HepG2 (cell line): ENCODE measurements around the gene PVRIG. TPM values are rescaled to one million over a fixed set of nuclear protein-coding genes. Genes with fewer than 3 reads are reported as not detected.
A peak's percentile ranks its signal among the peaks of the same experiment; 100 is the strongest.

ENCODE experiments used
- AGO2 ChIP-seq: fragments of 200-400 bp; formaldehyde crosslinking; optimal IDR thresholded peaks from 2 replicates; pipeline ENCODE3; 2017; ENCODE audit warnings: mild to moderate bottlenecking, low read depth, low read length, moderate library complexity
- BORCS8-MEF2B ChIP-seq: sonication (generic); formaldehyde crosslinking; IDR thresholded peaks from 2 replicates; pipeline ENCODE4 v1.8.0; 2022; ENCODE audit warnings: mild to moderate bottlenecking, missing genetic modification reagents
- DNMT3B ChIP-seq: conservative IDR thresholded peaks from 2 replicates; pipeline ENCODE4 v1.6.1; 2016; ENCODE audit warnings: missing biosample characterization, control low read depth
- MAZ ChIP-seq, 2 experiments: sonication (generic) in 1 of 2; formaldehyde crosslinking in 1 of 2; IDR thresholded peaks; 2 replicates each; pipeline versions ENCODE4 v1.5.0 to v1.6.1; 2012 to 2020; ENCODE audit warnings: low read depth in 2 of 2, mild to moderate bottlenecking in 2 of 2, borderline replicate concordance in 1 of 2, improper control_type of control experiment in 1 of 2, low read length in 1 of 2, missing genetic modification reagents in 1 of 2, moderate library complexity in 1 of 2
- ZNF12 ChIP-seq: sonication (generic); formaldehyde crosslinking; IDR thresholded peaks from 2 replicates; pipeline ENCODE4 v1.5.0; 2020; ENCODE audit warnings: missing genetic modification reagents
- ZNF124 ChIP-seq: sonication (generic); formaldehyde crosslinking; IDR thresholded peaks from 2 replicates; pipeline ENCODE4 v1.4.0; 2020; ENCODE audit warnings: missing genetic modification reagents
- ZNF430 ChIP-seq: sonication (generic); formaldehyde crosslinking; IDR thresholded peaks from 2 replicates; pipeline ENCODE4 v1.9.0; 2021; ENCODE audit warnings: mild to moderate bottlenecking, missing genetic modification reagents
- polyA plus RNA-seq, 8 experiments: library from polyadenylated mRNA; depleted of rRNA in 3 of 8; stranded (reverse) in 7 of 8; unstranded in 1 of 8; fragments of >200 nt; fragmentation: Illumina TruSeq in 4 of 8; extraction: Trizol in 4 of 8; gene quantifications; 2 replicates each; pipeline versions ENCODE4 v1.2.1 to v1.2.3, GENCODE V29; 2011 to 2016; ENCODE audit warnings: low read depth in 4 of 8, missing spikeins in 1 of 8, mixed read lengths in 1 of 8; ENCODE audit not compliant: insufficient read depth in 1 of 8
- total RNA-seq, 5 experiments: library from RNA; depleted of rRNA; stranded (reverse); fragments of >200 nt; fragmentation: Illumina TruSeq; extraction: Trizol; gene quantifications; 2 replicates each; pipeline ENCODE4 v1.2.3, GENCODE V29; 2016; ENCODE audit warnings: low read depth in 1 of 5
- TF ChIP-seq, protein P1 (sequence below): IDR thresholded peaks from 2 replicates; pipeline ENCODE4 v1.6.1; 2016; ENCODE audit warnings: control low read depth
- TF ChIP-seq, protein P2 (sequence below): sonication (generic); formaldehyde crosslinking; IDR thresholded peaks from 2 replicates; pipeline ENCODE4 v1.4.0; 2020; ENCODE audit warnings: mild to moderate bottlenecking, missing genetic modification reagents
- TF ChIP-seq, protein P3 (sequence below), 2 experiments: sonication (generic) in 1 of 2; formaldehyde crosslinking in 1 of 2; IDR thresholded peaks; 2 replicates each; pipeline versions ENCODE4 v1.4.0 to v1.6.1; 2018 to 2020; ENCODE audit warnings: missing genetic modification reagents in 2 of 2, borderline replicate concordance in 1 of 2, low read depth in 1 of 2, mild to moderate bottlenecking in 1 of 2, missing biosample characterization in 1 of 2
- TF ChIP-seq, protein P4 (sequence below): sonication (generic); formaldehyde crosslinking; IDR thresholded peaks from 2 replicates; pipeline ENCODE4 v1.4.0; 2020; ENCODE audit warnings: low read depth, missing genetic modification reagents
- TF ChIP-seq, protein P5 (sequence below): sonication (generic); formaldehyde crosslinking; IDR thresholded peaks from 2 replicates; pipeline ENCODE4 v1.5.1; 2020; ENCODE audit warnings: missing genetic modification reagents, mild to moderate bottlenecking, borderline replicate concordance

PVRIG gene
- total and polyA plus RNA-seq, 2 of the 13 experiments (the other 11 are each of a cell fraction or from before 2014, with no cell fraction given), result not detected

DNA sequence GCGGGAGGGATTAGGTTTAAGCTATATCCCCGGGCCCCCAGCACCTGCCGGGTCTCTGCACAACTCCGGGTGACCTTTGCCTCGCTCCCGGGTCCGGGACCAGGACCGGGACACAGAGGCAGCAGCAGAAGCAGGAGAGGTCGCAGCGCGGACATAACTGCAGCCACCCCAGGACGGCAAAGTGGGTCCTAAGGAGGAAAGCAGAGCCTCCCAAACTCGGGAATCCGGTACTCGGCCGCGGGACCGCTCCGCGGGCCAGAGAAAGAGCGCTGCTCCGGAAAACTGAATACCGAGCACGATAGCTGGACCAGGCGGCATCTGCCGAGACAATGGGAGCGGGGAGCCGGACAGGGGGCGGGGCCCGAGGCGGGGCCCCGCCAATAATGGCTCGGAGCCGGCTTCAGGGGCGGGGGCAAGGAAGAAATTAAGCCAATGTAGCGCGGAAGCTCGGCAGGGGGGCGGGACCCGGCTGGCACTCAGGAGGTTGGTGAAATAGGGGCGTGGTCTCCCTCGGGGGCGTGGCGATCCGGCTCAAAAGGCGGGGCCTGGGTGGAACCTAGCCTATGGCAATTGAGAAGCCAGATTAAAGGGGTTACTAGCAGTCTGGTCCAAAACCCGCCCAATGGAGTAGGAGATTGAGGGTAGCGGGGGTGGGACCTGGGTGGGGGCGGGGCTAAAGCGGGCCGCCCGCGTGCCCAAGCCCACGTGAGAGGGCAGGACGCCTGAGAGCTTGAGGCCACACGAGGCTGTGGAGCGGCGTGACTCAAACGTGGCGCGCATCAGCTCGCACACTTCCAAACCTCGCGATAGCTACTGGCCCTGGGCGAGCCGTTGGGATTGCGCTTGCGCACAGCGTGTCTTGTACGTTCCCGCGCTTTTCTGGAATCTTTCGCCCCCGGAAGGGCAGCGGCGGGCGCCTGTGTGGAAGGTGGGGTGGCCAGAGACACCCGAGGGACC, 42.4 kb upstream of the PVRIG start, which contains the start of the genes GPC2 and STAG3 (continued):
- TF ChIP-seq ZNF12 (CRISPR knock-in tag), result no peak
- TF ChIP-seq ZNF124, result no peak
- TF ChIP-seq, protein P1, sequence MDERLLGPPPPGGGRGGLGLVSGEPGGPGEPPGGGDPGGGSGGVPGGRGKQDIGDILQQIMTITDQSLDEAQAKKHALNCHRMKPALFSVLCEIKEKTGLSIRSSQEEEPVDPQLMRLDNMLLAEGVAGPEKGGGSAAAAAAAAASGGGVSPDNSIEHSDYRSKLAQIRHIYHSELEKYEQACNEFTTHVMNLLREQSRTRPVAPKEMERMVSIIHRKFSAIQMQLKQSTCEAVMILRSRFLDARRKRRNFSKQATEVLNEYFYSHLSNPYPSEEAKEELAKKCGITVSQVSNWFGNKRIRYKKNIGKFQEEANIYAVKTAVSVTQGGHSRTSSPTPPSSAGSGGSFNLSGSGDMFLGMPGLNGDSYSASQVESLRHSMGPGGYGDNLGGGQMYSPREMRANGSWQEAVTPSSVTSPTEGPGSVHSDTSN (CRISPR knock-in tag), result no peak
- TF ChIP-seq, protein P2, sequence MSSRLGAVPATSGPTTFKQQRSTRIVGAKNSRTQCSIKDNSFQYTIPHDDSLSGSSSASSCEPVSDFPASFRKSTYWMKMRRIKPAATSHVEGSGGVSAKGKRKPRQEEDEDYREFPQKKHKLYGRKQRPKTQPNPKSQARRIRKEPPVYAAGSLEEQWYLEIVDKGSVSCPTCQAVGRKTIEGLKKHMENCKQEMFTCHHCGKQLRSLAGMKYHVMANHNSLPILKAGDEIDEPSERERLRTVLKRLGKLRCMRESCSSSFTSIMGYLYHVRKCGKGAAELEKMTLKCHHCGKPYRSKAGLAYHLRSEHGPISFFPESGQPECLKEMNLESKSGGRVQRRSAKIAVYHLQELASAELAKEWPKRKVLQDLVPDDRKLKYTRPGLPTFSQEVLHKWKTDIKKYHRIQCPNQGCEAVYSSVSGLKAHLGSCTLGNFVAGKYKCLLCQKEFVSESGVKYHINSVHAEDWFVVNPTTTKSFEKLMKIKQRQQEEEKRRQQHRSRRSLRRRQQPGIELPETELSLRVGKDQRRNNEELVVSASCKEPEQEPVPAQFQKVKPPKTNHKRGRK (CRISPR knock-in tag), result peak; percentile 77; the same call in 1 of the 2 replicates
- TF ChIP-seq DNMT3B (CRISPR knock-in tag), result no peak
- peak; percentile 36; the same call in 1 of the 2 replicates for TF ChIP-seq ZNF430 (CRISPR knock-in tag)
- TF ChIP-seq, protein P3, sequence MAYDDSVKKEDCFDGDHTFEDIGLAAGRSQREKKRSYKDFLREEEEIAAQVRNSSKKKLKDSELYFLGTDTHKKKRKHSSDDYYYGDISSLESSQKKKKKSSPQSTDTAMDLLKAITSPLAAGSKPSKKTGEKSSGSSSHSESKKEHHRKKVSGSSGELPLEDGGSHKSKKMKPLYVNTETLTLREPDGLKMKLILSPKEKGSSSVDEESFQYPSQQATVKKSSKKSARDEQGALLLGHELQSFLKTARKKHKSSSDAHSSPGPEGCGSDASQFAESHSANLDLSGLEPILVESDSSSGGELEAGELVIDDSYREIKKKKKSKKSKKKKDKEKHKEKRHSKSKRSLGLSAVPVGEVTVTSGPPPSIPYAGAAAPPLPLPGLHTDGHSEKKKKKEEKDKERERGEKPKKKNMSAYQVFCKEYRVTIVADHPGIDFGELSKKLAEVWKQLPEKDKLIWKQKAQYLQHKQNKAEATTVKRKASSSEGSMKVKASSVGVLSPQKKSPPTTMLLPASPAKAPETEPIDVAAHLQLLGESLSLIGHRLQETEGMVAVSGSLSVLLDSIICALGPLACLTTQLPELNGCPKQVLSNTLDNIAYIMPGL (CRISPR knock-in tag; IDR thresholded peaks at IDR 0.05; ENCODE audit: borderline replicate concordance in 1 of 2, low read depth in 1 of 2), result no peak
- TF ChIP-seq, protein P4, sequence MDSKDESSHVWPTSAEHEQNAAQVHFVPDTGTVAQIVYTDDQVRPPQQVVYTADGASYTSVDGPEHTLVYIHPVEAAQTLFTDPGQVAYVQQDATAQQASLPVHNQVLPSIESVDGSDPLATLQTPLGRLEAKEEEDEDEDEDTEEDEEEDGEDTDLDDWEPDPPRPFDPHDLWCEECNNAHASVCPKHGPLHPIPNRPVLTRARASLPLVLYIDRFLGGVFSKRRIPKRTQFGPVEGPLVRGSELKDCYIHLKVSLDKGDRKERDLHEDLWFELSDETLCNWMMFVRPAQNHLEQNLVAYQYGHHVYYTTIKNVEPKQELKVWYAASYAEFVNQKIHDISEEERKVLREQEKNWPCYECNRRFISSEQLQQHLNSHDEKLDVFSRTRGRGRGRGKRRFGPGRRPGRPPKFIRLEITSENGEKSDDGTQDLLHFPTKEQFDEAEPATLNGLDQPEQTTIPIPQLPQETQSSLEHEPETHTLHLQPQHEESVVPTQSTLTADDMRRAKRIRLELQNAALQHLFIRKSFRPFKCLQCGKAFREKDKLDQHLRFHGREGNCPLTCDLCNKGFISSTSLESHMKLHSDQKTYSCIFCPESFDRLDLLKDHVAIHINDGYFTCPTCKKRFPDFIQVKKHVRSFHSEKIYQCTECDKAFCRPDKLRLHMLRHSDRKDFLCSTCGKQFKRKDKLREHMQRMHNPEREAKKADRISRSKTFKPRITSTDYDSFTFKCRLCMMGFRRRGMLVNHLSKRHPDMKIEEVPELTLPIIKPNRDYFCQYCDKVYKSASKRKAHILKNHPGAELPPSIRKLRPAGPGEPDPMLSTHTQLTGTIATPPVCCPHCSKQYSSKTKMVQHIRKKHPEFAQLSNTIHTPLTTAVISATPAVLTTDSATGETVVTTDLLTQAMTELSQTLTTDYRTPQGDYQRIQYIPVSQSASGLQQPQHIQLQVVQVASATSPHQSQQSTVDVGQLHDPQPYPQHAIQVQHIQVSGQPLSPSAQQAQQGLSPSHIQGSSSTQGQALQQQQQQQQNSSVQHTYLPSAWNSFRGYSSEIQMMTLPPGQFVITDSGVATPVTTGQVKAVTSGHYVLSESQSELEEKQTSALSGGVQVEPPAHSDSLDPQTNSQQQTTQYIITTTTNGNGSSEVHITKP, result no peak
- TF ChIP-seq BORCS8-MEF2B (CRISPR knock-in tag), result peak; percentile 43; the same call in 1 of the 2 replicates
- TF ChIP-seq, protein P5, sequence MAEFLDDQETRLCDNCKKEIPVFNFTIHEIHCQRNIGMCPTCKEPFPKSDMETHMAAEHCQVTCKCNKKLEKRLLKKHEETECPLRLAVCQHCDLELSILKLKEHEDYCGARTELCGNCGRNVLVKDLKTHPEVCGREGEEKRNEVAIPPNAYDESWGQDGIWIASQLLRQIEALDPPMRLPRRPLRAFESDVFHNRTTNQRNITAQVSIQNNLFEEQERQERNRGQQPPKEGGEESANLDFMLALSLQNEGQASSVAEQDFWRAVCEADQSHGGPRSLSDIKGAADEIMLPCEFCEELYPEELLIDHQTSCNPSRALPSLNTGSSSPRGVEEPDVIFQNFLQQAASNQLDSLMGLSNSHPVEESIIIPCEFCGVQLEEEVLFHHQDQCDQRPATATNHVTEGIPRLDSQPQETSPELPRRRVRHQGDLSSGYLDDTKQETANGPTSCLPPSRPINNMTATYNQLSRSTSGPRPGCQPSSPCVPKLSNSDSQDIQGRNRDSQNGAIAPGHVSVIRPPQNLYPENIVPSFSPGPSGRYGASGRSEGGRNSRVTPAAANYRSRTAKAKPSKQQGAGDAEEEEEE (CRISPR knock-in tag), result no peak
- no peak for TF ChIP-seq MAZ (IDR thresholded peaks at IDR 0.05; ENCODE audit: borderline replicate concordance, low read depth, low read length)
- TF ChIP-seq MAZ (CRISPR knock-in tag; IDR thresholded peaks at IDR 0.05; ENCODE audit: low read depth), result no peak
- TF ChIP-seq AGO2, result no peak
